Measurements from ENCODE around the gene MPDZ. TPM values are rescaled to one million over a fixed set of nuclear protein-coding genes. Genes with fewer than 3 reads are reported as not detected.

MPDZ gene
- total RNA-seq, 4 donors from 2014 or later, result 52.9 to 84.6 (median 78.5) TPM

- intact Hi-C loops (cut with DNase I; ENCODE audit: low total_unique reads), result no loop called here
- no peak overlapping the region for H3K4me3 ChIP-seq
- no peaks in the 10 kb centered on the region for H3K27me3 ChIP-seq
- peaks cover 0 to 2% of the 10 kb centered on the region in 2 donors for H3K4me1 ChIP-seq
- H3K27ac ChIP-seq, result no peak overlapping the region
- TF ChIP-seq CTCF (IDR thresholded peaks at IDR 0.05) (no peak), POLR2A (IDR thresholded peaks at IDR 0.05) (no peak)
- no peaks in the 10 kb centered on the region for H3K9me3 ChIP-seq
- no peak for DNase-seq
- no peaks in the 10 kb centered on the region for H3K36me3 ChIP-seq
Observed at GRCh38 chr9:13083366-13083765, 196.1 kb downstream of the MPDZ start.

- Histone ChIP-seq H3K27me3 (no peaks in the 10 kb centered on the region), H3K4me1 (no peaks in the 10 kb centered on the region), H3K27ac (no peak overlapping the region), H3K4me3 (no peak overlapping the region), H3K9me3 (no peaks in the 10 kb centered on the region), H3K36me3 (no peaks in the 10 kb centered on the region)
- TF ChIP-seq POLR2A (IDR thresholded peaks at IDR 0.05), result no peak
- no peak for TF ChIP-seq CTCF (IDR thresholded peaks at IDR 0.05)
- no peak for DNase-seq
- intact Hi-C loops (cut with DNase I; ENCODE audit: low total_unique reads), result no loop called here
Observed at GRCh38 chr9:13082796-13083195, 196.7 kb downstream of the MPDZ start.

- H3K4me1 ChIP-seq, result no peaks in the 10 kb centered on the region
- intact Hi-C loops (cut with DNase I; ENCODE audit: low total_unique reads), result no loop called here
- TF ChIP-seq POLR2A (IDR thresholded peaks at IDR 0.05) (no peak), CTCF (IDR thresholded peaks at IDR 0.05) (no peak)
- no peak for DNase-seq
- H3K9me3 ChIP-seq, result peaks cover 0 to 4% of the 10 kb centered on the region in 2 donors
- H3K36me3 ChIP-seq, result no peaks in the 10 kb centered on the region
- H3K27me3 ChIP-seq, result no peaks in the 10 kb centered on the region
- no peak overlapping the region for H3K27ac ChIP-seq
- H3K4me3 ChIP-seq, result no peak overlapping the region
Observed at GRCh38 chr9:13078164-13078563, 201.3 kb downstream of the MPDZ start.

GRCh38 chr9:13076616-13077015 is 202.9 kb downstream of the MPDZ start:
- H3K4me3 ChIP-seq, result no peak overlapping the region
- TF ChIP-seq CTCF (IDR thresholded peaks at IDR 0.05), result no peak
- TF ChIP-seq POLR2A (IDR thresholded peaks at IDR 0.05), result no peak
- intact Hi-C loops (cut with DNase I; ENCODE audit: low total_unique reads), result no loop called here
- peaks cover 0 to 4% of the 10 kb centered on the region in 2 donors for H3K9me3 ChIP-seq
- H3K27me3 ChIP-seq, result no peaks in the 10 kb centered on the region
- H3K36me3 ChIP-seq, result no peaks in the 10 kb centered on the region
- DNase-seq, result no peak
- H3K4me1 ChIP-seq, result no peaks in the 10 kb centered on the region
- H3K27ac ChIP-seq, result no peak overlapping the region

- Histone ChIP-seq H3K9me3 (peaks cover 0 to 4% of the 10 kb centered on the region in 2 donors), H3K4me1 (no peaks in the 10 kb centered on the region), H3K27ac (no peak overlapping the region), H3K36me3 (no peaks in the 10 kb centered on the region), H3K4me3 (no peak overlapping the region), H3K27me3 (no peaks in the 10 kb centered on the region)
- intact Hi-C loops (cut with DNase I; ENCODE audit: low total_unique reads), result no loop called here
- DNase-seq, result no peak
- TF ChIP-seq POLR2A (IDR thresholded peaks at IDR 0.05), result no peak
- no peak for TF ChIP-seq CTCF (IDR thresholded peaks at IDR 0.05)
Observed at GRCh38 chr9:13071921-13072320, 207.6 kb downstream of the MPDZ start.
